H1 (cell line): ENCODE results near the gene TMEM151B. TPM values are rescaled to one million over a fixed set of nuclear protein-coding genes. Genes with fewer than 3 reads are reported as not detected.

Experiments used
- CTCF ChIA-PET: fragments of 300-600 bp; sonication (Branson Sonifier 250); formaldehyde crosslinking; loops from one replicate; lab custom pipeline; 2021; ENCODE audit not compliant: partially characterized antibody; lab: Charles Lee
- POLR2A ChIA-PET: fragments of 300-600 bp; sonication (Branson Sonifier 250); formaldehyde crosslinking; loops from one replicate; lab custom pipeline; 2021; ENCODE audit warnings: inconsistent platforms; ENCODE audit not compliant: partially characterized antibody; lab: Charles Lee
- DNase-seq, 2 experiments: peaks; one replicate each; pipeline versions ENCODE4 v3.0.0 to v3.0.0-alpha.2; 2010 to 2022; ENCODE audit warnings: low spot score in 2 of 2, low read depth in 1 of 2, mixed read lengths in 1 of 2
- FAIRE-seq: peaks from 2 replicates; lab custom pipeline; 2011; peaks lifted over from hg19 to GRCh38; lab: Jason Lieb, UNC
- H2AFZ ChIP-seq: 2 replicates; pipeline ENCODE4 v1.8.1; 2012; ENCODE audit warnings: low read length, inconsistent platforms
- H2AK5ac ChIP-seq: 2 replicates; pipeline ENCODE4 v1.6.1; 2013; ENCODE audit warnings: low read depth, low read length
- H2BK120ac ChIP-seq: replicated peaks from 2 replicates; pipeline ENCODE3; 2013; ENCODE audit warnings: low read depth, low read length, inconsistent platforms
- H2BK12ac ChIP-seq: 2 replicates; pipeline ENCODE4 v1.6.1; 2013; ENCODE audit warnings: low read depth, low read length
- H2BK15ac ChIP-seq: 2 replicates; pipeline ENCODE4 v1.6.1; 2013; ENCODE audit warnings: low read length
- H2BK20ac ChIP-seq: 2 replicates; pipeline ENCODE4 v1.6.1; 2013; ENCODE audit warnings: low read length
- H2BK5ac ChIP-seq: 2 replicates; pipeline ENCODE4 v1.6.1; 2013; ENCODE audit warnings: low read depth, low read length
- H3K14ac ChIP-seq: 2 replicates; pipeline ENCODE4 v1.6.1; 2013; ENCODE audit warnings: inconsistent platforms; ENCODE audit not compliant: insufficient read length
- H3K18ac ChIP-seq: 2 replicates; pipeline ENCODE4 v1.6.1; 2013; ENCODE audit warnings: low read length; ENCODE audit errors: extremely low read depth
- H3K23ac ChIP-seq: 2 replicates; pipeline ENCODE4 v1.6.1; 2013; ENCODE audit warnings: inconsistent platforms; ENCODE audit not compliant: insufficient read length
- H3K23me2 ChIP-seq: 2 replicates; pipeline ENCODE4 v1.6.1; 2013; ENCODE audit warnings: low read depth, low read length
- H3K27ac ChIP-seq: 2 replicates; pipeline ENCODE4 v1.6.1; 2011; ENCODE audit warnings: low read depth, low read length, inconsistent platforms
- H3K27me3 ChIP-seq, 4 experiments: replicated peaks in 1 of 4; 1 replicate in 1 of 4; 2 replicates in 3 of 4; pipeline versions ENCODE4 v1.6.1 to v1.8.1; 2011 to 2013; ENCODE audit warnings: low read length in 3 of 4, mild to moderate bottlenecking in 3 of 4, inconsistent platforms in 2 of 4, mixed read lengths in 2 of 4, moderate library complexity in 1 of 4; ENCODE audit not compliant: control insufficient read depth in 3 of 4, insufficient read depth in 3 of 4; ENCODE audit errors: extremely low read depth in 1 of 4
- H3K36me3 ChIP-seq, 4 experiments: 2 replicates each; pipeline versions ENCODE4 v1.6.1 to v1.8.1; 2011 to 2013; ENCODE audit warnings: mild to moderate bottlenecking in 4 of 4, low read length in 3 of 4, moderate library complexity in 2 of 4, control low read depth in 1 of 4, inconsistent platforms in 1 of 4; ENCODE audit not compliant: insufficient read depth in 4 of 4, control insufficient read depth in 2 of 4
- H3K4ac ChIP-seq: replicated peaks from 2 replicates; pipeline ENCODE3; 2013; ENCODE audit warnings: low read length, low read depth, mixed read lengths, inconsistent platforms; ENCODE audit not compliant: insufficient read length
- H3K4me1 ChIP-seq, 4 experiments: replicated peaks in 1 of 4; 1 replicate in 1 of 4; 2 replicates in 3 of 4; pipeline versions ENCODE4 v1.6.1 to v1.8.1; 2011 to 2013; ENCODE audit warnings: low read length in 3 of 4, inconsistent platforms in 2 of 4, mixed read lengths in 1 of 4; ENCODE audit not compliant: insufficient read depth in 4 of 4, control insufficient read depth in 3 of 4
- H3K4me2 ChIP-seq, 2 experiments: 2 replicates each; pipeline versions ENCODE4 v1.6.1 to v1.8.1; 2011 to 2013; ENCODE audit warnings: low read depth in 2 of 2, low read length in 2 of 2, control low read depth in 1 of 2, inconsistent platforms in 1 of 2, mild to moderate bottlenecking in 1 of 2; ENCODE audit not compliant: insufficient read depth in 1 of 2
- H3K4me3 ChIP-seq, 4 experiments: fragments of 200-600, 300-600 bp in 1 of 4; sonication (generic), shearing (Covaris generic), sonication (Bioruptor Twin) in 1 of 4; 2 replicates each; pipeline versions ENCODE4 v1.5.1 to v1.8.1; 2011 to 2016; ENCODE audit warnings: low read length in 4 of 4, low read depth in 3 of 4, control low read depth in 2 of 4, inconsistent platforms in 2 of 4, mild to moderate bottlenecking in 2 of 4, mixed read lengths in 1 of 4, moderate library complexity in 1 of 4; ENCODE audit not compliant: insufficient read depth in 2 of 4; ENCODE audit errors: extremely low read depth in 1 of 4
- H3K56ac ChIP-seq: replicated peaks from 2 replicates; pipeline ENCODE3; 2013; ENCODE audit warnings: low read depth, mild to moderate bottlenecking, mixed read lengths, low read length, inconsistent platforms; ENCODE audit not compliant: insufficient read length
- H3K79me1 ChIP-seq: 2 replicates; pipeline ENCODE4 v1.6.1; 2013; ENCODE audit warnings: low read depth, low read length, control low read depth
- H3K79me2 ChIP-seq, 2 experiments: 2 replicates each; pipeline versions ENCODE4 v1.6.1 to v1.8.1; 2012 to 2013; ENCODE audit warnings: low read length in 2 of 2, mild to moderate bottlenecking in 2 of 2, inconsistent platforms in 1 of 2; ENCODE audit not compliant: insufficient read depth in 2 of 2, control insufficient read depth in 1 of 2
- H3K9ac ChIP-seq, 4 experiments: replicated peaks in 1 of 4; 1 replicate in 1 of 4; 2 replicates in 3 of 4; pipeline versions ENCODE4 v1.6.1 to v1.8.1; 2011 to 2013; ENCODE audit warnings: low read depth in 3 of 4, low read length in 3 of 4, control low read depth in 2 of 4, mild to moderate bottlenecking in 2 of 4, moderate library complexity in 2 of 4, inconsistent platforms in 1 of 4; ENCODE audit errors: extremely low read depth in 1 of 4
- H3K9me3 ChIP-seq, 2 experiments: 2 replicates each; pipeline versions ENCODE4 v1.6.1 to v1.8.1; 2012 to 2013; ENCODE audit warnings: mild to moderate bottlenecking in 2 of 2, moderate library complexity in 2 of 2, control low read depth in 1 of 2, inconsistent platforms in 1 of 2, low read depth in 1 of 2, low read length in 1 of 2, mixed read lengths in 1 of 2; ENCODE audit not compliant: insufficient read depth in 2 of 2
- H4K20me1 ChIP-seq, 2 experiments: replicated peaks in 1 of 2; 2 replicates each; pipeline versions ENCODE3 to v1.8.1; 2011 to 2013; ENCODE audit warnings: inconsistent platforms in 2 of 2, low read length in 2 of 2, mild to moderate bottlenecking in 1 of 2; ENCODE audit not compliant: insufficient read depth in 2 of 2, control insufficient read depth in 1 of 2
- H4K5ac ChIP-seq: 2 replicates; pipeline ENCODE4 v1.6.1; 2013; ENCODE audit warnings: low read length, low read depth, mixed read lengths, inconsistent platforms; ENCODE audit not compliant: insufficient read length
- H4K8ac ChIP-seq: 2 replicates; pipeline ENCODE4 v1.8.0; 2013; ENCODE audit warnings: mild to moderate bottlenecking, moderate library complexity, low read length, inconsistent platforms; ENCODE audit not compliant: insufficient read depth; ENCODE audit errors: extremely low read depth
- H4K91ac ChIP-seq: replicated peaks from 2 replicates; pipeline ENCODE3; 2013; ENCODE audit warnings: low read length, mixed read lengths, inconsistent platforms; ENCODE audit not compliant: insufficient read length
- CREB1 ChIP-seq: IDR thresholded peaks from 2 replicates; pipeline ENCODE4 v1.6.1; 2012; ENCODE audit warnings: inconsistent platforms
- PHF8 ChIP-seq: fragments of 200-600 bp; sonication (generic); conservative IDR thresholded peaks from 2 replicates; pipeline ENCODE4 v1.7.1; 2012; ENCODE audit warnings: low read depth, mild to moderate bottlenecking, inconsistent platforms, low read length, moderate library complexity
- WGBS, 2 experiments: shearing (Covaris generic) in 1 of 2; methylation state at CpG; one replicate each; pipeline versions ENCODE4 v1.1.6 to v1.1.7; 2013 to 2015; ENCODE audit warnings: low lambda C conversion rate in 2 of 2, mixed read lengths in 2 of 2, inconsistent platforms in 1 of 2, low coverage in 1 of 2, missing lambda C conversion rate in 1 of 2; ENCODE audit not compliant: insufficient replicate concordance in 2 of 2, insufficient coverage in 1 of 2, insufficient read length in 1 of 2; ENCODE audit errors: extremely low coverage in 1 of 2, missing lambda C conversion rate in 1 of 2; 5-methylcytosine and 5-hydroxymethylcytosine counted together
- polyA plus RNA-seq, 7 experiments: library from polyadenylated mRNA; depleted of rRNA in 3 of 7; stranded (reverse) in 5 of 7; unstranded in 2 of 7; fragments of >200 nt in 5 of 7; fragments of 200-250 nt in 2 of 7; gene quantifications; 1 replicate in 5 of 7; 2 replicates in 1 of 7; 4 replicates in 1 of 7; pipeline versions ENCODE4 v1.2.1 to v1.2.3, GENCODE V29; 2011 to 2013; ENCODE audit warnings: missing spikeins in 2 of 7, mixed read lengths in 2 of 7
- total RNA-seq: library from RNA; stranded (reverse); fragmentation: NEBNext Ultra II Directional; extraction: Animal tissue kit (Norgen Biotek cat#: 25700); gene quantifications from 2 replicates; pipeline ENCODE4 v1.2.1, GENCODE V29; 2021
- TF ChIP-seq, protein P1 (sequence below): IDR thresholded peaks from 2 replicates; pipeline ENCODE4 v1.6.1; 2011; ENCODE audit warnings: low read length, improper control_type of control experiment

TMEM151B gene
- total and polyA plus RNA-seq, 2 of the 8 experiments (the other 6 are each of a cell fraction or from before 2014, with no cell fraction given), result 8.0 to 15.5 TPM

DNA sequence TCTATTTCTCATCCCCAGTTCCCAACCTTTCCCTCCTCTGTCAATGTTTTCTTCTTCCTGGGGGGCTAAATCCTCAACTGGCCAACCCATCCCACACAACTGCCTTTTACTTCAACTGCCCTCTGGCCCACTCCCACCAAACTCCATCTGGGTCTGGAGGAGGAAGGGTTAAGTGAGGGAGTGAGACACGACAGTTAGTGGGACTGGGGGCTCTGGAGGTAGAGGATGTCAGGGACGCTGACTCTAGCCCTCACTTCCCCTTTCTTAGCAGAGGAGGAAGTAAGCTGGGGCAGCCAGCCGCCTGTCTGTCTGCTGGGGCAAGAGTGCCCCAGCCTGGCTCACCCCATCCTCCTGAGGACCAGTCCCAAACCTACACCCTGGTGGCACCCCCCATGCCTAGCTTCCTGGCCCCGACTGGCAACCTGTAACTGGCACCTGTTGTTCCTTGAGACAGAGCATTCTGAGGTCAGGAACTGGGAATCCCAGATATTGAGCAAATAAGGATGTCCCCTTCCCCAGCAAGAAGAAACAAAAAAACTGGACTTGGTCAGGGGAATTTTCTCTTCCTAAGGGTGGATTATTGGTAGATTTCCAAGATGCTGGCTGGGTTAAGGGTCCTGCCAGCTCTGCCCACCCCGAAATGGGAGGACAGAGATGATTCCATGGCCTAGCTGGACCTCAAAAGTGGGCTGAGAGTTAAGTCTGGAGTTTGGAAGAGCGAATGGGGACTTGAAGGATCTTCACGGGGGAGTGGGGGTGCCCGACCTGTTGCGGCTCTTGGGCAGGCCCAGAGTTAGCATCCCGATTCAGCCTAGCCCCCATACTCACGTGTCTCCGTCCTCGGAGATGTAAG, 5.9 kb upstream of the TMEM151B start:
- H2BK20ac ChIP-seq, result no peak overlapping the region
- H4K5ac ChIP-seq, result no peak overlapping the region
- no peak overlapping the region for H2BK120ac ChIP-seq
- H3K14ac ChIP-seq, result no peak overlapping the region
- H3K4me1 ChIP-seq, result peaks cover 12 to 41% (median 20%) of the 10 kb centered on the region in 4 experiments
- no peak overlapping the region for H2AK5ac ChIP-seq
- H3K4me2 ChIP-seq, result peak overlapping the region; percentile 50 to 91
- H4K8ac ChIP-seq, result no peak overlapping the region
- peaks cover 0 to 10% of the 10 kb centered on the region in 2 experiments; a peak in 1 of 4 replicates for H3K79me2 ChIP-seq
- 19% methylated on average over 13 of the region's 13 CpGs; no CpG with 5 or more reads in 1 of the 2 experiments for WGBS, 2 experiments
- H3K79me1 ChIP-seq, result peaks cover 7% of the 10 kb centered on the region; the same call in 1 of the 2 replicates
- peaks cover 1 to 5% of the 10 kb centered on the region in 2 experiments for H4K20me1 ChIP-seq
- peak overlapping the region; percentile 57 to 85 (median 76) for H3K4me3 ChIP-seq
- H3K27ac ChIP-seq, result no peak overlapping the region
- no peak overlapping the region for H2BK5ac ChIP-seq
- H3K36me3 ChIP-seq, result peaks cover 3 to 10% (median 7%) of the 10 kb centered on the region in 4 experiments; a peak in 4 of 8 replicates
- no peaks in the 10 kb centered on the region; a peak in 2 of 7 replicates for H3K27me3 ChIP-seq
- DNase-seq (no peak), FAIRE-seq (no peak)
- H3K4ac ChIP-seq, result peak overlapping the region; percentile 12
- peak overlapping the region in 3 of 4 experiments; percentile 44 to 62 (median 51); a peak in 5 of 7 replicates for H3K9ac ChIP-seq
- peaks cover 10% of the 10 kb centered on the region for H3K23me2 ChIP-seq
- POLR2A ChIA-PET, result interaction anchor here (0.8 to 15.1 kb wide), 6 partner anchors 11 to 48 kb away, joined by 3 to 581 read pairs (median 3); partner anchors contain the start of genes HSP90AB1 and SLC35B2
- no peaks in the 10 kb centered on the region for H3K9me3 ChIP-seq
- no peak overlapping the region for H3K23ac ChIP-seq
- no peak overlapping the region for H4K91ac ChIP-seq
- H3K18ac ChIP-seq, result 0 out of 2 replicates have a peak overlapping the region, but pooled peaks have one; percentile 38
- H2AFZ ChIP-seq, result no peak overlapping the region
- H3K56ac ChIP-seq, result no peak overlapping the region
- 0 out of 2 replicates have a peak overlapping the region, but pooled peaks have one; percentile 23 for H2BK12ac ChIP-seq
- no peak overlapping the region for H2BK15ac ChIP-seq
- CTCF ChIA-PET, result interaction anchor here (0.7 to 19.0 kb wide), 6 partner anchors 9 to 176 kb away, joined by 3 to 330 read pairs (median 6); partner anchors contain the start of gene AARS2
- TF ChIP-seq PHF8, result no peak
- TF ChIP-seq, protein P1, sequence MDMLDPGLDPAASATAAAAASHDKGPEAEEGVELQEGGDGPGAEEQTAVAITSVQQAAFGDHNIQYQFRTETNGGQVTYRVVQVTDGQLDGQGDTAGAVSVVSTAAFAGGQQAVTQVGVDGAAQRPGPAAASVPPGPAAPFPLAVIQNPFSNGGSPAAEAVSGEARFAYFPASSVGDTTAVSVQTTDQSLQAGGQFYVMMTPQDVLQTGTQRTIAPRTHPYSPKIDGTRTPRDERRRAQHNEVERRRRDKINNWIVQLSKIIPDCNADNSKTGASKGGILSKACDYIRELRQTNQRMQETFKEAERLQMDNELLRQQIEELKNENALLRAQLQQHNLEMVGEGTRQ, result no peak
- TF ChIP-seq CREB1, result no peak
